Measurements from ENCODE around the gene TM2D3.

TM2D3 gene

DNA sequence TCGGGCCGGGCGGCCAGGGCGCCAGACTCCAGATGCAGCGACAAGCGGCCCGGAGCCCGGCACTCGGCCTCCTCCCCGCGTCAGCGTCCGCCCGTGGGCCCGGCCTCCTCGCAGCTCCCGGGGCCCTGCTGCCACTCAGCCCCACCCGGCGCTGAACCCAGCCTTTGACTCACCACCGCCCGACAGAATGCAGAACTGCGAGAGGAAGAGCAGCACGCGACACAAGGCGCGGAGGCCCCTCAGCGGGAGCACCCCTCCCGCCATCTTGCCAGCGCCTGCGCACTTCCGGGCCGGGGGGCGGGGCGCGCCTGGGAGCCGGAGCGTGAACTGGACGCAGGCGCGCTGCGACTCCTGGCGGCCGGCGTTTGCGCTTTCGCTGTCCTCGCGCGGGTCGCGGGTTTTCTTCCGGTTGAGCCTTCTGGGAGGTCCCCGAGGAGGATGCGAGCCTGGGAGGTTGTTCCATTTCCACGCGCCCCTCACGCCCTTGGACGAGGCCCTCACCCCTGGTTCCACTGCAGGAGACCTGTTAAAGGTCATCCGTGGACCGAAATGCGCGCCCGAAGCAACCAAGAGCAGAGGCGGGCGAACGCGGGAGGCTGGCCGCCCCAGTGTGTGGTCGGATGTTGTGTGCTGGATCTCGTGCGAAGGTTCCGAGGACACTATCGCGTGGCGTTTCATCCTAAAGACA lies at the start of gene TM2D3:
TSS of gene TM2D3 (minus strand) at position 284 of the 688 bp plus-strand sequence. CDS start at position 264, 20 bp downstream.
- DNase-seq, result peak; percentile 98

GRCh38 chr15:101698314-101698713 lies 46.1 kb upstream of the TM2D3 start:
- no peak for DNase-seq

DNA sequence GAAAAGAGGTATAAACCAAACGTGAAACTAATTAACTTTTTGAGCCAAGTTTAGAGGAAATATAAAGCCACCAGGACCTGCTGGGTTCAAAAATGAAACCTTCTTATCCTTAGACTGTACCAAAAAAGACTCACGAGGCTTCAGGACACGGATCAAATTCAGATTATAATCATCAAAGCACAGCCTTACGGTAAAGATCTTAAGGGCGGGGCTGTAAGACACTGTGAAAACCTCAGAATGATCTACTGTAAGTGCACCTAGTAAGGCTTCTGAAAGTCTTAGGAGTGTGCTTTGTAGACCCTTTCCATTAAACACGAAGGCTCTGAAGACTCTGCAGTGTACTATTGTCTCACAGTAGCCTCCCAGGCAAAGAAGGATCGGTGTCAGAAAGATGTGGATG lies 45.3 kb upstream of the TM2D3 start:
- no peak for DNase-seq

- no peak for DNase-seq
Observed at GRCh38 chr15:101696829-101697228, 44.6 kb upstream of the TM2D3 start.

DNA sequence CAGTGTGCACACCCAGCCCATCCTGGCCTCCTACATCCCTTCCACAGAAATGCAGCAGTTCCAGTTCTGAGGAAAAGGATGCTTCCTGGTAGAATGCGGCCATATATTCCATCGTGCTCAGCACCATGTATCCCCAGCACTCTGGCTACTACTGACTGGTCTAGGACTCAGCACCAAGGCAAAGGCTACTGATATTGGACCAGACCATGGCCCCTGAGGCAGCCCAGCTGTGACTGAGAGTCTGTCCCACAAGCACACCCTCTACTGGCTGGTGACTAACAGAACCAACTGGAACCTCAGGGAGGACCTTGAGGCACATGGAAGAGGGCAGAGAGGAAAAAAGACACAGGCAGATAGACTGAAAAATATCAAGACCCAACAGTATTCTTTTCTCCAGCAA lies 42.1 kb upstream of the TM2D3 start:
- DNase-seq, result no peak

GRCh38 chr15:101692801-101693598 lies 40.8 kb upstream of the TM2D3 start:
- DNase-seq, result no peak

DNA sequence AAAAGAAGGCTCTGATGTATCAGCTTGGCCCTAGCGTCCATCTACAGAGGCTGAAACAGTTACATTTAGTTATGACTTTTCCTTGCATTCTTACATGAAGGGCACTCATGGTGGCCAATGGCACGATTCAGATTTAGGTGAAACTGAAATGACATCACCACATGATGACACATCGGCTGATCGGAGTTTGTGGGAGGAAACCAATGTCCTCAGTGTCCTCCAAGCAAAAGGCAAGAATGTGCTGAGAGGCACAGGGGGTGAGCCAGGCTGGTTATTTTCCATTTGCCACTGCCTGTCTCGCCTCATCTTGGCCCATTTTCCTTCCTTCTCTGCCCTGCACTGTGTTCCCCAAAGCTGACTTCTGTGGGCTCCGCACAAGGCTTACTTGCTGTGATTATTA lies 37.7 kb upstream of the TM2D3 start:
- DNase-seq, result no peak

DNA sequence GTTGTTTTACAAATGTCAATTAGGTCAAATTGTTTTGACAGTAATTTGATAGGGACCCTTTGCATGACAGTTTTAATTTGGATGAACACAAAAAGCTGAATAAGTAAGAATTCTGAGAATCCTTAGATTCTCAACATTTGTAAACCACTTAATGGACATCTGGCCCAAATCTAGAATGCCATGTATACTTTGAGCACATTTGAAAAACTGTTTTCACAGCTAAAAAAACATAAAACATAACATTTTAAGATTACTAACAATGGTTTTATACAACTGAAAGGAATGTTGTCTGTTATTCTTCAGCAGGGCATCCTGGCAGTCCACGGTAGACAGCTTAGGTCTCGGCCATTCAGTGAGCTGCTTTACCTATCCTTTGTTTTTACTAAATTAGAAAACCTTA lies 34.5 kb upstream of the TM2D3 start:
- no peak for DNase-seq

DNA sequence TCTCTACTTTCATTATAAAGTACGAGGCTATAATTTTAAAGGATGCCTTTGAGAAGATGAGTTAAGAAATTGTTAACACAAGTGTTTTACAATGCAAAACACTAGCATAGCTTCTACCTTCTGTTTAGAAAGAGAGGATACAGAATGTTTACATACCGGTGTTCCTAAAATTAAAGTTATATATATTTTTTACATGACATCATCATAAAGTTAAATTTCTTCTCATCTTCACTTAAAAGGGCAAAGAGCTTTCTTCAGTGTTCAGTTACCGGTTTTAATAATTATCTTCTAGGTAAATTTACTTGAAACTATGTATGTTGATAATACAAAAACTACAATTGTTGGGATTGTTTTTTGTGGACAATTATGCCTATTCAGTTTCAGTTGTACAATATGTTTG lies 32.7 kb upstream of the TM2D3 start:
- DNase-seq, result no peak

DNA sequence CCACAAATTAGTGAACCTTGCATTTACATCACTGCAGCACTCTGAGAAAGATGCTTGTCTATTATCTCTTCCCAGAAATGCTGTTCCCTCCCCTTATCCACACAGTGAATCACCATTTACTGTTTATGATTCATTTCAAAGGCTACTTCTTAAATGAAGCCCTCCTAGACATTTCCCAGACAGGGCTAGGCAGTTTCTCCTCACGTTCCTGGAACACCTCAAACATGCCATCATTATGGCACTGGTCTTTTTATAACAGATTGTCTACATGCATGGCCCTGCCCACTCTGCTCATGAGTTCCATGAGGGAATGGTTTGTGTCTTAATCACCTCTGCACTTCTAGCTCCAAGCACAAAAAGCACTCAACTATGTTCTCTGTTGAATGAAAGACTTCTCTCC lies 32.2 kb upstream of the TM2D3 start:
- no peak for DNase-seq

DNA sequence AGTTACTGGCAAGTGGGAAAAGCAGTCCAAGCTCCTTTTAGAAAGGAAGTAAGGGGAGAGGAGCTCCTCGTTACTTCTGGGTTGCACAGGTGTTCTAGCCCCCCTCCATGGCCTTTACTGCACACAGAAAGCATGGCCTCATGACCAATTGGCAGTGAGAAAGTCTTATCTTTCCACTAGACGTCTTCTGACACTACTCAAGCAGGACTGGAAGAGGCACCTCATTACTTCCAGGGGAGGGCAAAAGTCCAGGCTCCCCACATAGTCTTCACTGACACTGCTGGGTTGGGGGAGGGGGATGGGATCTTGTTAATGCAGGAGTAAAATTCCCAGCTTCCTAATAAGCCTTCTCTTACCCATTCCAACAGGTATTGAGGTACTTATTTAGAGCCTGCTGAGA lies 27.6 kb upstream of the TM2D3 start:
- no peak for DNase-seq

- no peak for DNase-seq
Observed at GRCh38 chr15:101676921-101677329, 24.7 kb upstream of the TM2D3 start.

GRCh38 chr15:101675796-101676582 lies 23.8 kb upstream of the TM2D3 start:
- DNase-seq, result no peak

DNA sequence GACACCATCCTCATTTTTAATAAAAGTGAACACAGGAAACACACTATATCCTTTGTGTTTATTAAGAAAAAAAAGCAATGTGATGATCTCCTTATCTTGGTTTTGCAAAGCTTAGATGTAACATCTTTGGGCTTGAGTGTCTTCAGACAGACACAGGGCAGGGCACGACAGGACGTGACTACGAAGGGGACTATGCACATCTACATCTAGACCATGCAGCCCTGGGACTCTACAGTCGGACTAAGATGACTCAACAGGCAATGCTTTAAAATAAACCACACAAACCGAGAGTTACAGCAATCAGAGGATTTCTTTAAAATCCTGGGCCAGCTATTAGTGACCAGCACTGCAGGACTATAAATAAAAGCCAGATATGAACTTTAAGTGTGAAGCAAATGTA lies 22.8 kb upstream of the TM2D3 start:
- DNase-seq, result no peak

GRCh38 chr15:101672298-101672697 lies 20.1 kb upstream of the TM2D3 start:
- DNase-seq, result no peak

DNA sequence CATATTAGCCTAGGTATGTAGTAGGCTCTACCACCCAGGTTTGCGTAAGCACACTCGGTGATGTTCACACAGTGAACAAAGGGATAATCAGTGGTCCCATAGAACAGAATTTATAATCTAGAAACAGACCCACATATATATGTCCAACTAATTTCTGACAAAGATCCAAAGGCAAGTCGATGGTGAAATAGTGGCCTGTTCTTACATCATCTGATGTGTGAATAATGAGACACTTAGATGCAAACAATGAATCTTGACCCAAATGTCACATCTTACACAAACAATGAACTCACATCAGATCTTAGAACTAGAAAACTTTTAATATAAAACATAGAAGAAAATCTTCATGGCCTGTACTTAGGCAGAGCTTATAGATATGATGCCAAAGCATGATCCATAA lies 17.6 kb upstream of the TM2D3 start:
- no peak for DNase-seq

DNA sequence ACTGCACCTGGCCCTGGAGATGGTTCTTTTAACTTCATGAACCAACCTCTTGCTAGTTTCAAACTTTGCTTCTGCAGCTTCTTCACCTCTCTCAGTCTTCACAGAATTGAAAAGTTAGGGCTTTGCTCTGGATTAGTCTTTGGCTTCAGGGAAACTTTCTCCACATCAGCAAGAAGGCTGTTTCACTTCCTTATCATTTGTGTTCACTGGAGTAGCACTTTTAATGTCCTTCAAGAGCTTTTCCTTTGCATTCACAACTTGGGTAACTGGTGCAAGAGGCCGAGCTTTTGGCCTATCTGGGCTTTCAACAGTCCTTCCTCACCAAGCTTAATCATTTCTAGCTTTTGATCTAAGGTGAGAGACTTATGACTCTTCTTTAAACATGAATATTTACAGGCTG lies 15.7 kb upstream of the TM2D3 start:
- no peak for DNase-seq

GRCh38 chr15:101664303-101664913 lies 12.2 kb upstream of the TM2D3 start:
- DNase-seq, result no peak

GRCh38 chr15:101662203-101662602 lies 10.0 kb upstream of the TM2D3 start:
- DNase-seq, result no peak

DNA sequence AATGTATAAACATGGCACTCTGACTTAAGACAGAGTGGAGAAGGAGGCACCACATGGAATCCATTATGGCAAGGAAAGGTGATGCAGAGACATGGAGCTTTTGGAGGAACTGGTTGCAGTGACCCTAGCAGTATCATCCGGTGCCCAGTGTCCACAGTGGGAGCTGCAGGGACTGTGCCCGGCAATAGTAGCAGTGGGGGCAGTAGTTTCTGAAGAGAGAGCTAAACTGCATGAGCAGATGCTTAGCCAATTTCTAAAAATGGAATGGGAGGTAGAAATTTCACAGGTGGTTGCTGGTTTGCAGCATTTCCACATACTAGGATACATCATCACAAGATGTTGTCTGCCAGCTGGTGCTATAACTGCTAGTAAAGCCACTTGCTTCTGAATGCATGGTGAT lies 7.8 kb upstream of the TM2D3 start:
- DNase-seq, result no peak

DNA sequence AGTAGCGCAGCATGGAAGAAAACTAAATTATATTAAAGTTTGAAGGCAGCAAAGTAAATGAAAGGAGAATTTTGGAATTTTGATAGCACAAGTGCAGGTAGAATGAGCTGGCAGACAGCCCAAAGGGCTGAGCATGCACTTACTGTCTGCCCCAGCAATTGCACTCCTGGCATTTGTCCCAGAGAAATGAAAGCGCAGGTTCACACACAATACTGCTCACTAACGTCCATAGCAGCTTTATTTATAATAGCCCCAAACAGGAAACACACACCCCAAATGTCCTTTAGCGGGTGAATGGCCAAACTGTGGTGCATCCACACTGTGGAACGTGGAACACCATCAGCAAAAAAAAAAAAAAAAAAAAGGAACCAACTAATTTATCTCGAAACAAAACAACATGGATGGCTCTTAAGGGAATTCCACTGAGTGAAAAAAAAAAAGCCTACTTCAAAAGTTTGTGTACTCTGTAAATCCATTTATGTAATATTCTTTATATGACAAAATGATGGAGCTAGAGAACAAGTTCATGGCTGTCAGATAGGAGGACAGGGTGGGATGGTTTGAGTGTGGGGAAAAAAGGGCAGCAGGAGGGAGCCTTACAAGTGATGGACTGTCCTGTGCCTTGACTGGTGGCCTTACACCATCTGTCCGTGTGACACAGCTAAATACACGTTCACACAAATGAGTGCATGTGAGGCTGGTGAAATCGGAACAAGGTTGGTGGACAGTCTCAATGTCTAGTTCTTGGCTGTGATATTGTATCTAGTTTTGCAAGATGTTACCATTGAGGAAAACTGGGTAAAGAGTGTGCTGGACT lies 6.0 kb upstream of the TM2D3 start:
- no peak for DNase-seq

GRCh38 chr15:101657171-101657570 lies 5.0 kb upstream of the TM2D3 start:
- no peak for DNase-seq

All from NK-92 treated with Interleukin-12 subunit alpha and Interleukin-12 subunit beta, amount 100 ng/mL, for 24 hours (cell line).